Heart right ventricle (tissue), 16 donors: ENCODE data around the gene TTF1. TPM values are rescaled to one million over a fixed set of nuclear protein-coding genes. Genes with fewer than 3 reads are reported as not detected.

ENCODE experiments used
- ATAC-seq, 8 donors: fragments of 200-7000 bp; cut with Tn5 transposase; one replicate each; pipeline ENCODE4 v1.9.1; 2020; ENCODE audit warnings: mild to moderate bottlenecking in 8 of 8, moderate library complexity in 8 of 8, moderate number of reproducible peaks in 1 of 8
- DNase-seq, 2 donors: peaks; one replicate each; pipeline ENCODE4 v3.0.0-alpha.2; 2020
- H3K27ac ChIP-seq, 10 donors: fragments of 200-600 bp; sonication (generic) in 2 of 10; one replicate each; pipeline versions ENCODE4 v1.5.0 to v1.8.0; 2020 to 2022; ENCODE audit warnings: mild to moderate bottlenecking in 3 of 10
- H3K27me3 ChIP-seq, 7 donors: fragments of 200-600 bp; one replicate each; pipeline ENCODE4 v1.8.0; 2021 to 2022; ENCODE audit warnings: mild to moderate bottlenecking in 2 of 7
- H3K36me3 ChIP-seq, 9 donors: fragments of 200-600 bp; sonication (generic) in 1 of 9; one replicate each; pipeline versions ENCODE4 v1.5.0 to v1.8.0; 2020 to 2022; ENCODE audit warnings: mild to moderate bottlenecking in 2 of 9
- H3K4me1 ChIP-seq, 9 donors: fragments of 200-600 bp; sonication (generic) in 1 of 9; one replicate each; pipeline versions ENCODE4 v1.5.0 to v1.8.0; 2020 to 2022; ENCODE audit warnings: mild to moderate bottlenecking in 4 of 9
- H3K4me3 ChIP-seq, 10 donors: fragments of 200-600 bp; sonication (generic) in 2 of 10; one replicate each; pipeline versions ENCODE4 v1.5.0 to v1.8.0; 2020 to 2022; ENCODE audit warnings: mild to moderate bottlenecking in 7 of 10, moderate library complexity in 2 of 10
- H3K9me3 ChIP-seq, 11 donors: fragments of 200-600 bp in 10 of 11; sonication (generic) in 2 of 11; one replicate each; pipeline versions ENCODE4 v1.5.0 to v1.8.0; 2013 to 2022; ENCODE audit warnings: mild to moderate bottlenecking in 2 of 11, control low read depth in 1 of 11, moderate library complexity in 1 of 11
- CTCF ChIP-seq, 9 donors: fragments of 200-600 bp; sonication (generic) in 2 of 9; IDR thresholded peaks; one replicate each; pipeline versions ENCODE4 v1.5.0 to v1.8.0; 2021 to 2022; ENCODE audit warnings: antibody characterized with exemption in 9 of 9, mild to moderate bottlenecking in 5 of 9, moderate library complexity in 1 of 9
- WGBS, 2 donors: extraction: QIAGEN DNeasy Blood & Tissue Kit; methylation state at CpG; one replicate each; pipeline ENCODE4 v1.1.7; 2013; ENCODE audit warnings: inconsistent platforms in 1 of 2; 5-methylcytosine and 5-hydroxymethylcytosine counted together
- intact Hi-C, 10 donors: fragments of 100-400 bp; cut with DNase I; formaldehyde crosslinking; loops; one replicate each; pipeline versions ENCODE4 v1.11.1 to v1.14.2; 2022
- polyA plus RNA-seq, 2 donors: library from polyadenylated mRNA; stranded (reverse); fragments of 200-250 nt; gene quantifications; one replicate each; pipeline ENCODE4 v1.2.3, GENCODE V29; 2013
- total RNA-seq, 10 donors: library from RNA; stranded (reverse); fragmentation: NEBNext Ultra II Directional in 3 of 10; extraction: Animal tissue kit (Norgen Biotek cat#: 25700) in 3 of 10; gene quantifications; one replicate each; pipeline versions ENCODE4 v1.2.1 to v1.2.4, GENCODE V29; 2021 to 2023
- donor health status: Arrhythmogenic right ventricular cardiomyopathy.
- donor health status: ischemic (EF 13 %, LVEDD 7.1; RV severe dilation, severe dysfunction).
- donor health status: healthy with polysubstance abuse.
- donor health status: DM: no; HTN: yes; CAD: no.
- donor health status: DM: no; HTN: no; CAD: no.
- donor health status: ischemic (EF 25% LVEDD 6.9; RV normal size, moderate dysfunction).
- donor health status: ischemic (EF 25% LVEDD 5.7; RV mildly dilated, moderate dysfunction).
- donor health status: healthy.
- donor health status: DM: yes; HTN: yes; CAD: no.
- donor health status: Ischemic cardiomyopathy.
- donor health status: ischemic (EF 35%, LVEDD 5.7; RV mildly dilated, moderate dysfunction).
- donor health status: nonischemic (EF 11% LVEDD 7.7; RV severe dilation, severe dysfunction).
- donor health status: DM: yes; HTN: yes; CAD: no.
- donor health status: PGD.
- donor health status: ischemic (EF 29% LVEDD 5.4; RV normal size, mild dysfunction).
- donor health status: nonischemic (EF 23%, LVEDD 6.1; RV moderate dilation, normal function).

The TTF1 gene
- total and polyA plus RNA-seq, 12 donors = 12.0 to 22.4 (median 17.5) TPM

- Histone ChIP-seq H3K36me3 (no peaks in the 10 kb centered on the region), H3K4me1 (no peaks in the 10 kb centered on the region), H3K27ac (no peak overlapping the region), H3K27me3 (peaks cover 0 to 40% (median 12%) of the 10 kb centered on the region in 7 donors), H3K4me3 (no peak overlapping the region), H3K9me3 (no peaks in the 10 kb centered on the region)
- TF ChIP-seq CTCF (IDR thresholded peaks at IDR 0.05) = no peak
- ATAC-seq (no peak), DNase-seq (no peak)
- intact Hi-C loops = no loop called here
- WGBS, 2 donors = 82 to 90% methylated on average over 6 of the region's 6 CpGs
Measured at GRCh38 chr9:132440735-132441134, 34.1 kb upstream of the TTF1 start.

GRCh38 chr9:132439153-132439552 lies 32.5 kb upstream of the TTF1 start:
- Histone ChIP-seq H3K27ac (no peak overlapping the region), H3K9me3 (no peaks in the 10 kb centered on the region), H3K27me3 (peaks cover 0 to 39% (median 7%) of the 10 kb centered on the region in 7 donors), H3K4me1 (no peaks in the 10 kb centered on the region), H3K4me3 (no peak overlapping the region), H3K36me3 (no peaks in the 10 kb centered on the region)
- ATAC-seq (no peak), DNase-seq (no peak)
- intact Hi-C loops = no loop called here
- no peak for TF ChIP-seq CTCF (IDR thresholded peaks at IDR 0.05)
- 70 to 76% methylated on average over 4 of the region's 4 CpGs for WGBS, 2 donors

DNA sequence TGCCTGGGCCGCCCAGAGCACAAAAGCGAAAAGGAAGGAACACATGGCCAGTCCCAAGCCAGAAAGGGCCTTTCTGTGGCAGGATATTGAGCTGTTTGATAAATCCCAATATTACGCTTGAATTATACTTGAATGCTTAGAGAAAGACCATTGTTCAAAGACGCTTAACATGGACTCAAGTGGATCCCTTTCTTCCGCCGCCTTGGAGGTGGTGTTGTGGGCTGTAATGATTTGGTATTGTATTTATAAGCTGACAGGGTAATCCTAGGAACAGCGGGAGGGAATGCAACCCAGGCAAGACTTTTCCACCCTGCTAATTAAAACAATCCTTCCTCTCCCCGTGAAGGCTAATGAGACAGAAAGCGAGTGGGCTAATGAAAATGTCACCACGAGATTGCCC lies 28.2 kb upstream of the TTF1 start:
- no peak overlapping the region for H3K27ac ChIP-seq
- intact Hi-C loops = no loop called here
- no peaks in the 10 kb centered on the region for H3K4me1 ChIP-seq
- no peaks in the 10 kb centered on the region for H3K36me3 ChIP-seq
- WGBS, 2 donors = 67 to 72% methylated on average over 10 of the region's 10 CpGs
- H3K9me3 ChIP-seq = no peaks in the 10 kb centered on the region
- no peak for ATAC-seq
- no peak for DNase-seq
- H3K4me3 ChIP-seq = no peak overlapping the region
- TF ChIP-seq CTCF (IDR thresholded peaks at IDR 0.05) = no peak
- peaks cover 0 to 23% (median 7%) of the 10 kb centered on the region in 7 donors for H3K27me3 ChIP-seq

GRCh38 chr9:132430998-132431397 lies 24.4 kb upstream of the TTF1 start:
- Histone ChIP-seq H3K27me3 (peaks cover 0 to 46% (median 20%) of the 10 kb centered on the region in 7 donors), H3K9me3 (no peaks in the 10 kb centered on the region), H3K27ac (no peak overlapping the region), H3K4me1 (no peaks in the 10 kb centered on the region), H3K4me3 (no peak overlapping the region), H3K36me3 (no peaks in the 10 kb centered on the region)
- ATAC-seq (no peak), DNase-seq (no peak)
- intact Hi-C loops = no loop called here
- WGBS, 2 donors = 76 to 90% methylated on average over 1 of the region's 1 CpG
- no peak for TF ChIP-seq CTCF (IDR thresholded peaks at IDR 0.05)
